Dermis blood vessel endothelial cell (primary cell): ENCODE measurements around the gene SLC2A8. TPM values are rescaled to one million over a fixed set of nuclear protein-coding genes. Genes with fewer than 3 reads are reported as not detected.

Experiments
- DNase-seq: peaks from one replicate; pipeline ENCODE4 v3.0.0; 2010
- total RNA-seq: library from RNA; depleted of rRNA; stranded (reverse); fragments of >200 nt; gene quantifications from 2 replicates; pipeline ENCODE4 v1.2.3, GENCODE V29; 2014

The SLC2A8 gene, protein sequence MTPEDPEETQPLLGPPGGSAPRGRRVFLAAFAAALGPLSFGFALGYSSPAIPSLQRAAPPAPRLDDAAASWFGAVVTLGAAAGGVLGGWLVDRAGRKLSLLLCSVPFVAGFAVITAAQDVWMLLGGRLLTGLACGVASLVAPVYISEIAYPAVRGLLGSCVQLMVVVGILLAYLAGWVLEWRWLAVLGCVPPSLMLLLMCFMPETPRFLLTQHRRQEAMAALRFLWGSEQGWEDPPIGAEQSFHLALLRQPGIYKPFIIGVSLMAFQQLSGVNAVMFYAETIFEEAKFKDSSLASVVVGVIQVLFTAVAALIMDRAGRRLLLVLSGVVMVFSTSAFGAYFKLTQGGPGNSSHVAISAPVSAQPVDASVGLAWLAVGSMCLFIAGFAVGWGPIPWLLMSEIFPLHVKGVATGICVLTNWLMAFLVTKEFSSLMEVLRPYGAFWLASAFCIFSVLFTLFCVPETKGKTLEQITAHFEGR
- 10.1 and 11.9 TPM in 2 replicates for total RNA-seq

DNA sequence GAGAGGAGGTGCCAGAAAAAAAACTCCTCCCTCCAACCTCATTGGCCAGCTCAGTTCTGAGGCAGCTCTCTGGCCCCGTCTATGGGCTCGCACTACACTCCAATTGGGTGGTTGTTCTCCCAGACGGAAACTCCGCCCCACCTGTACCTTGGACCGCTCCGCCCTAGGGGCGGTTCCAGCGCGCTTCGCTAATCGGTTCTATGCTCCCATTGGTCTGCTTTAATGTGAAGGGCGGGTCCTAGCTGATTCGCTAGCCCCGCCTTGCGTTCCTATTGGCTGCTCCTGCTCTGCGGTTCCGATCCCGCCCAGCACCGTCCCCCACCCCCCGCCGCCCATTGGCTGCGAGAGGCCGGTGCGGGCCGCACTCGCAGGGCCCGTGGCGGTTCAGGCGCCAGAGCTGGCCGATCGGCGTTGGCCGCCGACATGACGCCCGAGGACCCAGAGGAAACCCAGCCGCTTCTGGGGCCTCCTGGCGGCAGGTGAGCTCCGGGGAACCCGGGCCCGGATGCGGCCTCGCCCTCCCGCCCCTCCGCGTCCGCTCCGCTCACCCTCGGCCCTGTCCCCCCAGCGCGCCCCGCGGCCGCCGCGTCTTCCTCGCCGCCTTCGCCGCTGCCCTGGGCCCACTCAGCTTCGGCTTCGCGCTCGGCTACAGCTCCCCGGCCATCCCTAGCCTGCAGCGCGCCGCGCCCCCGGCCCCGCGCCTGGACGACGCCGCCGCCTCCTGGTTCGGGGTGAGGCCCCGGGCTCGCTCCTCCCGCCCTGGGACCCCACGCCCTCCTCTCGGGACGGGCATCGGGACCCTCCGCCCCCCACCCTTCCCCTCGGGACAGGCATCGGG lies at the start of gene SLC2A8:
SLC2A8 (plus strand) TSS at position 362 of the 838 bp plus-strand sequence; CDS start at position 424, 62 bp downstream.
- DNase-seq = peak; percentile 99

DNA sequence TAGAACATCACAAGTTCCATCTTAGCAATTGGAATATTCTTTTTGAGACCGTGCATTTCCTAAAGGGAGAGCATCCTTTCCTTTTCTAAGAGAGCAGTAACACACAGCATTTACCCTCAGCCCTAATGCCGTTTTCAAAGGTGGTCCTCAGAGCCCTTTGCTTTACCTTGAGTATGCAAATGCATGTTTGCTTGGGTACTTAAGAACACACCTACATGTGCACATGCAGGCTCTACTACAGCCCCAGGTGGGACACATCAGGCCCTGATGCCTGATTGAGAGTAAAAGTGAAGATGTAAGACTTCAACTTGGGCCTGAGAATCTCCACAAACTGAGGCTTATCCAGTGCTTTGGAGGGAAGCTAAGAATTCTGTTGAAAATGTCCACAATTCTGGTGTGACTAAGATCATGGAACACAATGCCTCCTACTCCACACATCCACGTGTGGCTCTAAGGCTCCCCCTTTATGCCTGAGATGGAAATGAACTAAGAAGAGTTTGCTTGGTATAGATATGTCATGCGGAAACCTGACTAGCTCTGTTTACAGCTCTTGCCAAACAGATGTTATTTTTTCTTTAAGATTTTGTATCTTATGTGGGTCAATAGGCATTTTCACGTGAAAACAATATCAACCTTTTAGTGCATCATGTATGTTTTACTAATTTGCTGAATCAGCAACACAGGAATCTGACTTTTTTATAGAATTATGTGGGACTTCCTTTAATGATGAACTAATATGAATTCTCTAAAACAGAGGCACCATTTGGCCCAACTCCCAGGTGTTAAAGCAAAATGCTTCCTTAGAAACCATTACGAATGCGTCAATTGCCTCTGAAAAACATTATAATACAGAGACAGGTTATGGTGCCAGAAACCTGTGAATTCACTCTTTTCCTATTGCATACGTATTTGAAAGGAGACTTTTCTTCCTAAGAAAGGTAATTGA lies 48.9 kb upstream of the SLC2A8 start:
- DNase-seq = peak; percentile 70

DNA sequence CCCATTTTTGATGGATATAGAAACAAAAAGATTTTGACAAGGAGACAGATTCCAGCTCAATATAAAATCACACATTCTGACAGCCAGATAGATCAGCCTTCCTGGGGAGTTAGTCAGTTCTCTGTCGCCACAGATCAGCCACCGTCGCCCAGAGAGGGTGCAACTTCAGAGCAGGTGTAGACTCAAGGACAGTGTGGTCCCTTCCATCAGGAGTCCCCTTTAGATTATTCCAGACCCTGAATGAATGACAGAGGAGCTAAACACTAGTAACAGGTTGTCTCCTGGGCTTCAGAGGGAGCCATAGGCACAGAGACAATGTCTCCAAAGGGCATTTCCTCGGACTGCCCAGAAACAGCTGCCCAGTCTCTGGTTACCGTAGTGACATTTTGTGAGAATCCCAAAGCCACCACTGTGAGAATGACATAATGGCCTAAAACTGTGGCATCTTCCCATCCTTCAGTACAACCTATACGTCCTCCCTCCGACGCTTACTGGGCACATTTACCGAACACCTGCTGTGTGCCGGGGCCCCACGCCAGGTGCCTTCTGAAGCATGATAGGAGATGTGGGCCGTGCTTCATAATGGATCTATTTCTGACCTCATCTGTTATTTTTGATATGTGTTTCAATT lies 47.4 kb upstream of the SLC2A8 start:
- no peak for DNase-seq

DNA sequence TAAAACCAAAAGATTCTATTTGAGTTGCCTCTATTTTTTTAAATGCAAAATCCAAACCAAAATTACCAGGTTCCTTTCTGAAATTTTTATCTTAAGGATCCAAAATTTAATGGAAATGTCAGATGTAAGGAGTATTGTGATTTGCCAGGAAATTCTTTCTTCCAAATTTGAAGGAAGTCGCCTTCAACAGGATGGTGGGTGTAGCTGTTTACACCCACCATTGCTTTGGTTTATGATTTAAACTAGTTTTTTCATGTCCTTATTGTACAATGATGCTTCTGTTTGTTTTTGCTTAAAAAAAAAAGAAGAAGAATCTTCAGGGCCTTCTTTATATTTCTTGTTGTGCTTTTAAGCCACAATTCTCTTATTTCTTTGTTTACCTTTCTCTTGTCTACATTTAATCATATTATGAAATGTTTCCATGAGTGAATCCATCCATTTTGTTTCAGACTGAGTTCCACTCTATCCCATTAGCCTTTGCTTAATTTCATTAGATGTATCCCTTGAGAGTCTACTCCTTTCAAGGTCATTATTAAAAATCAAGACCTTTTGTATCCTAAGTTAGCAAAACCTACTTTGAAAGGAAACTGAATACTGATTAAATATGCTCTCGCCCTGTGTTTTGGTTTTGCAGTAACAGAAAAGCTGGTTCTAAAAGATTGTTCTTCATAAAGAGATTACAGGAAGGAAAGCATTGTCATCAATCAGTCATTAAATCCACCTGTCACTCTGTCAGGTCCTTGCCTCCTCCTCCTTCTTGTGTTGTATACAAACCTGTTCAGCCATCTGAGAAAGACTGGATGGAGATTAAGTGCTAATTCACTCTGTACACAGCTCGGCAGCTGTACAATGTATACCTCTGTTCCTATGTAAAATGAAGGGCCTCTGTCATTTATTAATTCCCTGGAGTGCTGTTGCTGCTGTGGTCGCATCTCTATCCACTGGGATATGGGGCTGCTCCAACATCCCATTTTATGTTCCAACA lies 45.5 kb upstream of the SLC2A8 start:
- no peak for DNase-seq

DNA sequence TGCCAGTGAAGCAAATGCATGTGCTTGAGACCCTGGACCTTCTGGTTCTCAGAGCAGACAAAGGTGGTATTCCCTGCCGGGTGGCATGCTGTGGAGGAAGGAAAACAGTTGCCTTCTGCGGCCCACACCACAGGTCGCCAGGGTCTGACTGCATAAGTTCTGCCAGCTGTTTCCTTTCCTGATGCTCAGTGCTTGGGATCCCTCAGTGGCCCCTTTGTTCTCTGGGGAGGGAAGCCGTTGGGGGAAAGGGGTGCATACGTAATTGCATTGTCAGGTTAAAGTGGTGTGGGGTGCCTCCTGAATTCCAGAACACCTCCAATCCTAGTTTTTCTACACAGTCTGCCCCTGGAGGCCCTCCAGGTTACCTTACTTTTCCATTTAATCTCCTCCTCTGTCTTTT lies 43.1 kb upstream of the SLC2A8 start:
- peak; percentile 45 for DNase-seq

DNA sequence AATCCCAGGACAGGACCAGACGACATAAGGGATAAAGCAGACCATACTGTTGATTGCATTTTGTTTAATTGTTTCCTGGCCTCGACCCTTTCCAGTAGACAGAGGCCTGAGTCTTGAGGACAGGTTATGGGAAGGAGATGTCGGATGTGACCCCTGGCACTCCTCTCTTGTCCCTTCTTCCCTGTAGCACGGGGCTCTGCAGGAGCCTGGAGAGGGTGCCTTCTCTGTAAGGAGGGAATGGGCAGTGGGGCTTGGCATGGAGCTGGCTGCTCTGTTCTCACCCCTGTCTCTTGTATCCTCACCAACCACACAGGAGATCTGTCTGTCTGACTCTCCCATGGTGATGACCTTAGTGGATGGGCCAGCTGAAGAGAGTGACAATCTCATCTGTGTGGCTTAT lies 40.1 kb upstream of the SLC2A8 start:
- no peak for DNase-seq

DNA sequence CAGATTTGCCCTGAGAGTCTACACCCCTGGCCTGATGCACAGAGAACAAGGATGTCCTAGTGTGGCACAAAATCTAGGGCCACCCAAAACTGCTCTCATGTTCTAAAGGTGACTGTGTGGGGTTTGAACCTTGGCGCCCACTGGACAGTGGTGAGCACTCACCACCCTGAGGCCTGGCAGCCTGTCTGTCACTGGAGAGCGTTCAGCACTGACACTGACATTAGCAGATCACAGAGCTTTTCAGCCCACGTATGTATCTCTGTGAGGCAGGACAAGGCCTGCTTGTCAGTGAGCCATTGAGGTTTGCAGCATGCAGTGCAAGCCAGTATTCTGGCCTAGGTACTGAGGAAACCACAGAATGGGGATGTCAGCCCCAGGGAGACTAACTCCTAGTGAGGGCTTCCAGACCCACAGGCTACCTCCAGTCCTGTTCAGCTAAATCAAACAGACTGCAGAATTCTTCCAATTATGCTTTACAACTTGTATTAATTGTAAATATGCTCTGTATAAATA lies 38.9 kb upstream of the SLC2A8 start:
- no peak for DNase-seq

DNA sequence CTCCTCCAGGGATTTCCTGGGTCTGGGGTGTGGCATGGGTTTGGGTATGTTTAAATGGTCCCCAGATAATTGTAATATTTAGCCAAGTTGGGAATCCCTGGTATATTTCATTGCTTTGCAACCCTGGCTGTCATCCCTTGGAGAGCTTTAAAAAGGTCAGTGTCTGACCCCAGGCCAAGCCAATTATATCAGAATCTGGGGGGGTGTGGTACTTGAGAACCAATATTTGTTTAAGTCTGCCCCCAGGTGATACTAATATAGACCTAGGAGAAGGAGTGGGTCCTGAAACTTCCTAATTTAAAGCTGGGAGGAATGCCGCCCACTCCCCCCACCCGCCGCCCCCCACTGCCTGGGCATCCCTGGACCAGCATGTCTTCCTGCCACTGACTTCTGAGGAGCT lies 38.2 kb upstream of the SLC2A8 start:
- DNase-seq = no peak

DNA sequence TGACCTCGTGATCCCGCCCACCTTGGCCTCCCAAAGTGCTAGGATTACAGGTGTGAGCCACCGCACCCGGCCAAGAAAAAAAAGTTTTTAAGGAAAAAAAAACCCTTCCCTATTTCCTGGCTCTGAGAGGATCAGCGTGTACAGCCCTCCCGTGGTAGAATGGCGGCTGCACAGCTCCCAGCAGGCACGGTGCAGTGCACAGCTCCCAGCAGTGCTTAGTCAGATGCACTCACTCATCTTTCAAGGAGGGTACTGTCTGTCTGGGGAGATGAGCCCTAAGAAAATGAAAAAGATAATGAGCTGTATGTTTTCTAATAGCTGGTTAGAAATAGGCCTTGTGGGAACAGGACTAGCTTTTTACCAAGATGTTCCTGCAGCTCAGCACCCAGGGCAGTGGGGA lies 36.7 kb upstream of the SLC2A8 start:
- peak; percentile 36 for DNase-seq

DNA sequence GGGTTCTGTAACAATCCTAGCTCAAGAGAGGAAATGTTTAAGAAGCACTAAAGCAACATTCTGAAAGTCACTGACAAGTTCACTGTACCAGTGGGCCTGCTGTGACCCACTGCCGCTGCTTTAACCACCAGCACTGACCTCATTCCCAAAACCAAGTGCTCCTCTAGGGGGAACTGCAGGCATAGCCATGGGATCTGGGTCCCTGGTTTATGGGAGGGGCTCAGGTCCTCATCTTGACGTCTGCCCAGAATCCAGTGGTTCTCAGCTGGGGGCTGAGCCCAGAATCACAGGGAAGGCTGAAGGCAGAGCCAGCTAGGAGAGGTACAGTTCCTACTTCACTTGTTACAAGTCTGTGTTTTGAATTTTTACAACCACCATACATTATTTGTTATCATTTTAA lies 36.1 kb upstream of the SLC2A8 start:
- DNase-seq = no peak

DNA sequence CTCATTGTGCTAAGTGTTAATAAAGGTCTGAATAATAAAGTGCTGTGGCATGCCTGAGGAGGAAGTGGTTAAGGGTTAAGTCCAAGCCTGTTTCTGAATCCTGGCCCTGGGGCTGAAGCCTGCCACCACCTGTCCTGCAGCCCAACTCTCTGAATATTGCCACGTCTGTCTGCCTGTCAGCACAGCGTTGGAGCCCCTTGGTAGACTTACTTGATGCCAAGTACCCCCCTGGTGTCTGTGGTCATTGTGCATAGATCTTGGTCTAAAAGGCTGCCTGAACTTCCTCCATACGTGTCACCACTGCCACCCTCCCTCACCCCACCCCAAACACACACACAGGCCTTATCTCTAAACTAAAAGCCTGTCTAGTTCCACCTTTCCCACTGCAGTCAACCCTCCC lies 35.4 kb upstream of the SLC2A8 start:
- no peak for DNase-seq

DNA sequence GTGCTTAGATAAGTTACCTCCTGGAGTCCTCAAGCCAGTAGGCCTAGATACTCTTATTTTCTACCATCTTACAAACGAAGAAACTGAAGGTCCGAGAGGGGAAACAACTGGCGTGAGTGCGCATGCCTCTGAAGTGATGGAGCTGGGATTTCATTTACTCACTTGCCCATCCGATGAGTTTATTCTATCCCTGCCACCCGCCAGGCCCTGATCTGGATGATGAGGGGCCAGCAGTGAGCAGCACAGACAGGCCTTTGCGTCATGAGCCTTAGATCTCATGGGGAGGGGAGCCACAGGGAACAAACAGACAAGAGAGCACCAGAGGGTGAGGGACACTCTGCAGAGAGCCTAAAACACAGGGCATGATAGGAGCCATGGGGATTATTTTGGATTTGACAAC lies 34.1 kb upstream of the SLC2A8 start:
- DNase-seq = no peak

DNA sequence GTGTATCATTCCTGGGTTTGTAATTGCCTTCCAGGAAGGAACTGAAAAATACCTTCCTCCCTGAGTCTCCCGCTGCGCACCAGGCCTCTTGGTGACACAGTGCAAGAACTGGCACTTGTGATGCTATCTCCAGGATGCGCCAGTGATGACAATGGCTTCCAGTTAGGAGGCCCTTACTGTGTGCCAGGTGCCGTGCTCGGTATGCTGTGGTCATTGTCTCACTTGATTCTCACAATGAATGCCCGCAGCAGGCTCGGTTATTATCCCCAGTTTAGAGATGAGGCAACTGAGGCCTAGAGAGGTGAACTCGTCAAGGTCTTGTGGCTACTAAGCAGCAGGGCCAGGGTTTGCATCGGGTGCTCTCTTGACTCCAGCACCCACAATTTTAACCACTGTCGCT lies 31.5 kb upstream of the SLC2A8 start:
- no peak for DNase-seq

DNA sequence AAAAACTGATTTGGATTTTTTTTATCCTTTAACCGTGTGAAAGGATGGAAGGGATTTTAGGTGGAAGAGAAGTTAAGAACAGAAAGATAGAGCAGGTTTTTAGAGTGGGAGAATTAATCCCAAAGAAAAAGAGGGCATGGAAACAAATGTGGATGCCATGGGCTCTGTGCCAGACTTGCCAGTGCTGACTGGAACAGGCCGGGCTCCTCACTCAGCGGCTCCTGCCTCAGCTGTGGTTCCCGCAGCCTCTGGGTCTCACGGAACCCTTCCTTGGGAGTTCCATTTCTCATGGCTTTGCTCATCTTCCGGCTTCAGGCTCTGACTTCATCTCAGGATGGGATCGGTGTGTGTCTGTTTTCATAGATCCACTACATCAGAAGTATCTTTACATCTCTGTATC lies 30.4 kb upstream of the SLC2A8 start:
- no peak for DNase-seq

DNA sequence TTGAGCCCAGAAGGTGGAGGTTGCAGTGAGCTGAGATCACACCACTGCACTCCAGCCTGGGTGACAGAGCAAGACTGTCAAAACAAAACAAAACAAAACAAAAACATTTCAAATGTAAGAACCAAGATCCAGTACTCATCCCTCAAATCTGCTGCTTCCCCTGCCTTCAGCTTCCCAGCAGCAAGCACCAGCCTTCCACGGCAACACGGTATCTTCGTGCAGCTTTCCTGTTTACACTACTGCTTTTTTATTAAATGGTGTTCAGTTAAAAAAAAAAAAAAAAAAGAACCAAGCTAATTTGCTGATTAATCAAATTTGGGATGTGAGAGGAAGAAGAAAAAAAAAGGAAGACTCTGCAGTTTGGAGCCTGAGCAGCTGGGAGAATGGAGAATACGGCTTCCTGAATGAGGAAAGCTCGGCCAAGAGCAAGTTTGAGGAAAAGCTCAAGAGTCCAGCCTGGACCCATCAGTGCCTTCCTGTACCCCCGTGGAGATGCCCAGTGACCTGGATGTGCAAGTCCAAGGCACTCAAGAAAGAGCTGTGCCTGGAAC lies 28.0 kb upstream of the SLC2A8 start:
- no peak for DNase-seq

DNA sequence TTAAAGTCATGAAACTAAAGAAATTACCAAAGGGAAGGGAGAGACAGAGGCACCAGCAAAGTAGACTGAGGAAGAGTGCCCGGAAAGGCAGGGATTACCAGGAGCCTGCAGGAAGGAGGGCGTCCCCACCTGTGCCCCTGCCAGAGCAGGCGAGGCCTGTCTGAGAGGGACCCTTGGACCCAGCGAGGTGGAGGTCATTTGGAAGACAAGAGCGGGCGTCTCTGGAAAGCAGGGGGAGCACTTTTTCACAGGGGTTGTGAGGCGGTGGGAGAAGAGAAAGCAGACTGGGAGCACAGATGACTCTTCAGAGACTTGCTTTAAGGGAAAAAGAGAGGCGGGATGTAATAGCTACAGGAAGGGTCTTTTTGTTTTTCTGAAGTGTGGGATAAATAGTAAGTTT lies 27.5 kb upstream of the SLC2A8 start:
- DNase-seq = no peak

DNA sequence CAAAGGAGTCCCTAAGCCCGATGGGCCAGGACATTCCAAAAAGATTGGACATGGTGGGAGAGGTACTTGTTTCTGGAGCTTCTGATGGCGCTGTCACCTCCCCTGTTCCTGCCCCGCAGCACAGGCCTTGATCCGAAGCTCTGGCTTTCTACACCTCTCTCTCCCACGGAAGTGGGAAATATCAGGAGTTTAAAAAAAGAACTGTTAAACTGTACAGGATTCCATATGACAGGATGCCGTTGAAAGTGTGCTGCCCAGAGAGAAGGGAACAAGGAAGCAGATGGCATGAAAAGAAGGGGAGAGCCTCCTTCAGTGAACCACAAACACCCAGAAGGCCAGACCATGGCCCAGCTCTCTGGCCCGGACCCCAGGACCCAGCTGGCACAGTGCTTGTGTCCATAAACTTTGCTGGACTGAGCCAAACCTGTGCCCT lies 26.8 kb upstream of the SLC2A8 start:
- no peak for DNase-seq

DNA sequence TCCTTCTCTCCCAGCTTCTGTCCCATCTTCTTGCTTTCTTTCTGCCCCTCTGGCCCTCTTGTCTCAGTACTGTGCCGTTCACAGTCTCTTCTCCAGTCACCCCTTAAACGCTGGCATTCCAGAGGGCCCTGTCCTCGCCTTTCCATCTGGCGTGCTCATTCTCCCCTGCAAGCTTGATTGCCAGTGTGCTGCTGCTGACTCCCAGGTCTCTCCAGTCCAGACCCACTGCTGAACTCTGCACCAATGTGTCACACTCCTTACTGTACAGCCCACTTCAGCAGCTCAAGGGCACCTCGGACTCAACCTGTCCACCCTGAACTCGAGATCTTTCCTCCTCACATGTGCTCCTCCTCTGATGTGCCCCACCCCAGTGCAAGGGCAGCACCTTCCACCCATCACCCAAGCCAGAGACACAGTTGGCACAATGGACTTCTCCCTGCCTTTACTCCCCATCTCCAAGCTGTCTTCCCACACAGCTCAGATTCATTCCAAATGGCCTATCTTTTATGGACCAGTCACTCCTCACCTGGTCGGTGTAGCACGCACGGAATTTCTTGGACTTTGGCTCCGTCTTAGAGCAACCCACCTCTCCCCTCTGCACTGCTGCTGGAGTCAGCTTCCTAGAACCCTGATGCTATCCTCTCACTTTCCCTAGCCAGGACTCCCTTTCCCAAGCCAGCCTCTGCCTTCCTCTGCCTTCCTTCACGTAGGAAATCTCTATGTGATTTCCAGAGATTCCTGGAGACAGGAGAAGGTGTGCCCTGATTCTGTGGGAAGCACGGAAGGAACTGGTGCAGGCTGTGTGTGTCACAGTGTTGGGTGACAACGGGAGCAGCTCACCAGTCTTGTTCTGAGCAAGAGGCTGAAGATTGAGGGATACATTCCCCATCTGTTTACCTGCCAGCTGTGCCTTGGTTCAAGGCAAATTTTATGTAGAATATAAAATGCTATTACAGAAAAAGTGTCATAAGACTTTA lies 26.0 kb upstream of the SLC2A8 start:
- DNase-seq = no peak

DNA sequence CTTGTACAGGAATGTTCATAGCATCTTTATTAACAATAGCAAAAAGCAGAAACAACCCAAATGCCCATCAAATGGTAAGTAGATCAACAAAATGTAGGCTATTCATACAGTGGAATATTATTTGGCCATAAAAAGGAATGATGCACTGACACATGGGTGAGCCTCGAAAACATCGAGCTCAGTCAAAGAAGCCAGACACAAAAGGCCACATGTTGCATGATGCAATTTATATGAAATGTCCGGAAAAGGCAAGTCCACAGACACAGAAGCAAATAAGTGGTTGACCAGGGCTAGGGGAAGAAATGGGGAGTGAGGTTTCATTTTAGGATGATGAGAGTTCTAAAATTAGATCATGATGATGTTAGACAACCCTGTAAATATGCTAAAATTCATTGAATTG lies 16.5 kb upstream of the SLC2A8 start:
- no peak for DNase-seq
